Measurements from ENCODE around the gene MGAT5.

GRCh38 chr2:134447669-134448068 lies 193.8 kb downstream of the MGAT5 start:
- TF ChIP-seq CTCF (IDR thresholded peaks at IDR 0.05) (no peak), POLR2A (IDR thresholded peaks at IDR 0.05) (no peak)
